Measurements from ENCODE around the gene PFKP. TPM values are rescaled to one million over a fixed set of nuclear protein-coding genes. Genes with fewer than 3 reads are reported as not detected.
"Not testable (repeated sequence)": the region's sequence is repeated elsewhere in the genome, so short reads cannot be mapped to it uniquely, and the experiment has no call there.

Gene PFKP
- total RNA-seq, 1 donor from 2014 or later, result 55.2 TPM

DNA sequence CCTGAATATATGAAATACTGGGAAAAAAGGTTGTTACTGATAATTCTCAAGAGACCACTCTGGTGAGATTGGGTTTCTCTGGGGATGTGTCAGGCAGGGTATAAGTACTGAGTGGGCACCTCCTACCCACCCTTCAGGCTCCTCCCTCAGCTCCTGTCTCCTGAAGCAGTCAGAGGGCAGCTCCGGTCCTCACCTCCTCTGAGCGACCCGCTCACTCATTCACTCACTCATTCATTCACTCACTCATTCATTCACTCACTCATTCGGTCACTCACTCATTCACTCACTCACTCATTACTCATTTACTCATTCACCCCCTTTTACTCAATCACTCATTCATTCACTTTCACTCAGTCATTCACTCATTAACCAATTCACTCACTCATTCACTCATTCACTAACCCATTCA lies 6.9 kb upstream of the PFKP start:
- no peaks in the 10 kb centered on the region for H3K36me3 Mint-ChIP-seq
- Histone ChIP-seq H3K9me3 (ENCODE audit: low read depth) (no peaks in the 10 kb centered on the region), H3K27ac (no peak overlapping the region), H2AFZ (replicated peaks) (no peak overlapping the region), H3K4me2 (no peak overlapping the region), H3K4me3 (no peak overlapping the region), H3K79me2 (ENCODE audit: low read depth) (no peaks in the 10 kb centered on the region), H3K4me1 (peaks cover 22% of the 10 kb centered on the region), H3K36me3 (no peaks in the 10 kb centered on the region), H3K27me3 (peaks cover 17% of the 10 kb centered on the region), H3F3A (ENCODE audit: low read depth) (peaks cover 34% of the 10 kb centered on the region), H3K9ac (no peak overlapping the region), H4K20me1 (ENCODE audit: low read depth) (no peaks in the 10 kb centered on the region)
- TF ChIP-seq EZH2phosphoT487 (IDR thresholded peaks at IDR 0.05), result no peak
- TF ChIP-seq, protein P1, sequence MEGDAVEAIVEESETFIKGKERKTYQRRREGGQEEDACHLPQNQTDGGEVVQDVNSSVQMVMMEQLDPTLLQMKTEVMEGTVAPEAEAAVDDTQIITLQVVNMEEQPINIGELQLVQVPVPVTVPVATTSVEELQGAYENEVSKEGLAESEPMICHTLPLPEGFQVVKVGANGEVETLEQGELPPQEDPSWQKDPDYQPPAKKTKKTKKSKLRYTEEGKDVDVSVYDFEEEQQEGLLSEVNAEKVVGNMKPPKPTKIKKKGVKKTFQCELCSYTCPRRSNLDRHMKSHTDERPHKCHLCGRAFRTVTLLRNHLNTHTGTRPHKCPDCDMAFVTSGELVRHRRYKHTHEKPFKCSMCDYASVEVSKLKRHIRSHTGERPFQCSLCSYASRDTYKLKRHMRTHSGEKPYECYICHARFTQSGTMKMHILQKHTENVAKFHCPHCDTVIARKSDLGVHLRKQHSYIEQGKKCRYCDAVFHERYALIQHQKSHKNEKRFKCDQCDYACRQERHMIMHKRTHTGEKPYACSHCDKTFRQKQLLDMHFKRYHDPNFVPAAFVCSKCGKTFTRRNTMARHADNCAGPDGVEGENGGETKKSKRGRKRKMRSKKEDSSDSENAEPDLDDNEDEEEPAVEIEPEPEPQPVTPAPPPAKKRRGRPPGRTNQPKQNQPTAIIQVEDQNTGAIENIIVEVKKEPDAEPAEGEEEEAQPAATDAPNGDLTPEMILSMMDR (IDR thresholded peaks at IDR 0.05), result no peak
- no peak for TF ChIP-seq EZH2 (IDR thresholded peaks at IDR 0.05)
- no peak overlapping the region for H3K27ac Mint-ChIP-seq
- H3K4me3 Mint-ChIP-seq, result no peak overlapping the region
- peaks cover 11% of the 10 kb centered on the region for H3K27me3 Mint-ChIP-seq (ENCODE audit: insufficient read depth, low read depth)
- DNase-seq (ENCODE audit: low spot score), result no peak
- no peaks in the 10 kb centered on the region for H3K9me3 Mint-ChIP-seq
- peaks cover 22% of the 10 kb centered on the region for H3K4me1 Mint-ChIP-seq

GRCh38 chr10:3061323-3061898 lies 5.9 kb upstream of the PFKP start:
- H3K27me3 Mint-ChIP-seq (ENCODE audit: insufficient read depth, low read depth), result peaks cover 20% of the 10 kb centered on the region
- H2AFZ ChIP-seq (replicated peaks); H3K27ac Mint-ChIP-seq; H3K9ac ChIP-seq; H3K79me2 ChIP-seq (ENCODE audit: low read depth); H3K27ac ChIP-seq; H3K36me3 Mint-ChIP-seq; H3K9me3 Mint-ChIP-seq; H4K20me1 ChIP-seq (ENCODE audit: low read depth); H3K4me3 Mint-ChIP-seq; H3K9me3 ChIP-seq (ENCODE audit: low read depth); H3K36me3 ChIP-seq; H3K4me3 ChIP-seq: not testable (repeated sequence)
- peaks cover 26% of the 10 kb centered on the region for H3K27me3 ChIP-seq
- peaks cover 18% of the 10 kb centered on the region for H3K4me1 Mint-ChIP-seq
- H3K4me1 ChIP-seq, result peaks cover 23% of the 10 kb centered on the region
- peaks cover 43% of the 10 kb centered on the region for H3F3A ChIP-seq (ENCODE audit: low read depth)
- H3K4me2 ChIP-seq, result peak overlapping the region; percentile 60
- peak; percentile 45 for DNase-seq (ENCODE audit: low spot score)

GRCh38 chr10:3062502-3063186 lies 4.7 kb upstream of the PFKP start:
- Mint-ChIP-seq H3K27me3 (ENCODE audit: insufficient read depth, low read depth) (peaks cover 25% of the 10 kb centered on the region), H3K4me1 (peaks cover 8% of the 10 kb centered on the region)

More at GRCh38 chr10:3062502-3063186, 4.7 kb upstream of the PFKP start:
- H3F3A ChIP-seq (ENCODE audit: low read depth), result peaks cover 46% of the 10 kb centered on the region
- no peaks in the 10 kb centered on the region for H3K9me3 Mint-ChIP-seq
- no peaks in the 10 kb centered on the region for H3K36me3 Mint-ChIP-seq
- no peaks in the 10 kb centered on the region for H3K36me3 ChIP-seq
- no peak overlapping the region for H3K27ac ChIP-seq
- no peaks in the 10 kb centered on the region for H3K9me3 ChIP-seq (ENCODE audit: low read depth)
- H2AFZ ChIP-seq (replicated peaks), result no peak overlapping the region
- H3K27ac Mint-ChIP-seq, result no peak overlapping the region
- H3K4me2 ChIP-seq, result no peak overlapping the region
- H3K27me3 ChIP-seq, result peaks cover 39% of the 10 kb centered on the region
- TF ChIP-seq, protein P1 (IDR thresholded peaks at IDR 0.05), result no peak
- no peak for TF ChIP-seq EZH2 (IDR thresholded peaks at IDR 0.05)
- no peak for TF ChIP-seq EZH2phosphoT487 (IDR thresholded peaks at IDR 0.05)
- no peaks in the 10 kb centered on the region for H4K20me1 ChIP-seq (ENCODE audit: low read depth)
- peaks cover 17% of the 10 kb centered on the region for H3K4me1 ChIP-seq
- H3K79me2 ChIP-seq (ENCODE audit: low read depth), result no peaks in the 10 kb centered on the region
- H3K4me3 ChIP-seq, result no peak overlapping the region
- H3K4me3 Mint-ChIP-seq, result no peak overlapping the region
- no peak overlapping the region for H3K9ac ChIP-seq
- DNase-seq (ENCODE audit: low spot score), result no peak

All from neural progenitor cell (in vitro differentiated cells).